GM15510 (cell line): ENCODE measurements around the gene EPHA2.

Experiments
- POLR2A ChIP-seq: IDR thresholded peaks from 3 replicates; pipeline ENCODE4 v1.6.1; 2011; ENCODE audit warnings: borderline replicate concordance; ENCODE audit not compliant: insufficient read length; ENCODE audit errors: extremely low read depth

EPHA2 gene

GRCh38 chr1:16155537-16156410 lies at the start of gene EPHA2:
TSS of gene EPHA2 (minus strand) at chr1:16156069. CDS start at chr1:16155932, 137 bp downstream.
- no peak for TF ChIP-seq POLR2A

DNA sequence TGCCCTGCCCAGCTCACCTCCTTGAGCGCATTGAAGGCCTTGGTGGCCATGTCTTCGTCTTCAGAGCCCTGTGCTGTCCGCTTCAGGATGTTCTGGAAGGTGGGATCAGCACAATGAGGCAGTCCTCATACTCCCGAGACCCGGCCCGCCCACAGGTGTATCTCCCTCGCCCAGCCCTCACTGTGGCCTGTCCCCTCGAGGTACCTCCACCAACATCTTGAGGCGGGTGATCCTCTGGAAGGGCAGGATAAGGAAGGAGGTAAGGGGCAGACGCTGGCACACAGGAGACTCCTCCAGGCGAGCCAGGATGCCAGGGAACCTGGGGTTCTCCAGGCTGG lies 49.4 kb upstream of the EPHA2 start:
- no peak for TF ChIP-seq POLR2A

- TF ChIP-seq POLR2A, result no peak
These were observed 48.9 kb upstream of the EPHA2 start for GRCh38 chr1:16204634-16205333.

DNA sequence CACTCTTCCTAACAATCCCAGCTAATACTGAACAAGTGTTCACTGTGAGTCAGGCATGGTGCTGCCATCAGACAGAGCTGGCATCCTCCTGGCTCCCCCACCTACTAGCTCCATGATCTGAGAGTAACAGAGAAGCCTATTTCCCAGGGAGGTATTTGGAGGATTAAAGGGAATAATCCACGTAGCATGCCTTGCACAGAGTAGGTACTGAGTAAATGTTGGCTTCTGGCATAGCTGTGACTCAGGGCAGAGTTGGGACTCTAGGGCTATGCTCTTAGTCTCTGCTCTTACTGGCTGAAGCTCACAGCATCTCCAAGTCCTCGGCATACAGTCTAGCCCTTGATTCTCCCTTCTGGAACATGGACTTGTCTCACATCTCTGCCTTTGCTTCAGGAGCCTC lies 48.3 kb upstream of the EPHA2 start:
- TF ChIP-seq POLR2A, result no peak

DNA sequence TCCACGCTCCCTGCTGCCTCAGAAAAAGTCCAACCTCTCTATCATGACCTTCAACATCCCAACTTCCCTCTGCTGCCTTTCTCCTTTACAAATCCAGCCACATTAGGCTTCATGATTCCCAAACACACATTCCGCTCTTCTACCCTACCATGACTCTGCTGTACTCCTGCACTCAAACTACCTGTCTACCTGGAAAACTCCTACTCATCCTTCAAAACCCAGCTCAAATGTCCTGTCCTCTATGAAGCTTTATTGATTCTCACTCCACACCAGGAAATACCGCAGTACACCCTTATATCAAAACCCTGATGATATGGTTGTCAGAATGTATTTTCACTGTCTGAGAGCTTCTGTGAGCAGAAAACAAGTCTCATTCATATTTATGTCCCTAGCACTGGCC lies 47.7 kb upstream of the EPHA2 start:
- no peak for TF ChIP-seq POLR2A

GRCh38 chr1:16202281-16203210 lies 46.7 kb upstream of the EPHA2 start:
- TF ChIP-seq POLR2A, result no peak

- TF ChIP-seq POLR2A, result no peak
These were observed 43.8 kb upstream of the EPHA2 start for GRCh38 chr1:16199700-16200099.

DNA sequence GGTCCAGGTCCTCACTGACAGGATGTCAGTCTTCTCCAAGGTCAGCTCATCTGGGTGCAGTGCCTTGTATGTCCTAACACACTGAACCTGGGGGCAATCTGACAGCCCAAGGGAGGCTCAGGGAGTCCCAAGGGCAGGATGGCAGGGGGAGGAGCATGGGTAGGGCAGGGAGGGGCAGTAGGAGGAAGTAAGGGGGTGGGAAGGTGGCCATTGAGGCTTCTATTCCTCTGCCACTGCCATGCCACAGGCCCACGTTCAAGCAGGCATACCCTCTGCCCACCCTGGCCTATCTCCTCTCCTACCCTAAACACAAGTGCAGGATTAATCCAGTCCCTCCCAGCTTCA lies 43.3 kb upstream of the EPHA2 start:
- TF ChIP-seq POLR2A, result no peak

- TF ChIP-seq POLR2A, result no peak
These were observed 42.7 kb upstream of the EPHA2 start for GRCh38 chr1:16198444-16199156.

DNA sequence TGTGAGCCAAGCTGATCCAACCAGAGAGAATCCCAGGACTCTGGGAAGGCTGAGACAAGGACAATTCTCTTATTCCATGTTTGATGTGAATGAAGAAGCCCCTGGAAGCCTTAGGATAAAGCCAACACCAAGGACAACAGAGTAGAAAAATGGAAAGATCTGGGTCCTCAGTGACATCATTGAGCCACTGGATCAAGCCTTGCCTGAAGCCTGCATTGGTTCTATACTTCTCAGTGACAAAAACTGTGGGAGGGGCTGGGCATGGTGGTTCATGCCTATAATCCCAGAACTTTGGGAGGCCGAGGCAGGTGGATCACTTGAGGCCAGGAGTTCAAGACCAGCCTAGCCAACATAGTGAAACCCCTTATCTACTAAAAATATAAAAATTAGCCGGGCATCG lies 41.0 kb upstream of the EPHA2 start:
- TF ChIP-seq POLR2A, result no peak

DNA sequence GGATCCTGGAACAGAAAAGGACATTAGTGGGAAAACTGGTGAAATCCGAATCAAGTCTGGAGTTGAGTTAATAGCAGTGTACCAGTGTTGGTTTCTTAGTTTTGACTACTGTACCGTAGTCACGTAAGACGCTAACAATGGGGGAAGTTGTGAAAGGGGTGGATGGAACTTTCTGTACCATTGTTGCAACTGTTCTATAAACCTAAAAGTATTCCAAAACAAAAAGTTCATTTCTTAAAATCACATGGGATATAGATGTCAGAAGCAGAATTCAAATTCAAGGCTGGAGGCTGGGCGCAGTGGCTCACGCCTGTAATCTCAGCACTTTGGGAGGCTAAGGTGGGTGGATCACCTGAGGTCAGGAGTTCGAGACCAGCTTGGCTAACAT lies 39.6 kb upstream of the EPHA2 start:
- TF ChIP-seq POLR2A, result no peak

GRCh38 chr1:16191916-16192546 lies 36.2 kb upstream of the EPHA2 start:
- TF ChIP-seq POLR2A, result no peak

- no peak for TF ChIP-seq POLR2A
These were observed 35.4 kb upstream of the EPHA2 start for GRCh38 chr1:16191309-16191708.
